CD4-positive, alpha-beta T cell treated with Interleukin-10 for 1 hour (primary cell): ENCODE results near the gene FPR2.
"Not testable (repeated sequence)": the region's sequence is repeated elsewhere in the genome, so short reads cannot be mapped to it uniquely, and the experiment has no call there.

Source experiments
- DNase-seq: peaks from one replicate; pipeline ENCODE4 v3.0.0-alpha.2; 2020

The FPR2 gene

GRCh38 chr19:51760697-51761356 lies at the start of gene FPR2:
TSS of gene FPR2 (plus strand) at chr19:51761180. CDS start at chr19:51768659, 7,479 bp downstream.
- no peak for DNase-seq

GRCh38 chr19:51711702-51712101 lies 49.3 kb upstream of the FPR2 start:
- DNase-seq, result no peak

- DNase-seq, result no peak
Measured at GRCh38 chr19:51712461-51713081, 48.4 kb upstream of the FPR2 start.

- no peak for DNase-seq
Measured at GRCh38 chr19:51713319-51714285, 47.4 kb upstream of the FPR2 start.

GRCh38 chr19:51714848-51715247 lies 46.1 kb upstream of the FPR2 start:
- no peak for DNase-seq

- no peak for DNase-seq
Measured at GRCh38 chr19:51715850-51716249, 45.1 kb upstream of the FPR2 start.

- no peak for DNase-seq
Measured at GRCh38 chr19:51716925-51717324, 44.1 kb upstream of the FPR2 start.

GRCh38 chr19:51719251-51719988 lies 41.6 kb upstream of the FPR2 start:
- no peak for DNase-seq

- no peak for DNase-seq
Measured at GRCh38 chr19:51721905-51722304, 39.1 kb upstream of the FPR2 start.

- no peak for DNase-seq
Measured at GRCh38 chr19:51722492-51722891, 38.5 kb upstream of the FPR2 start.

- DNase-seq, result no peak
Measured at GRCh38 chr19:51724543-51724942, 36.4 kb upstream of the FPR2 start.

GRCh38 chr19:51726049-51726448 lies 34.9 kb upstream of the FPR2 start:
- no peak for DNase-seq

GRCh38 chr19:51727349-51727880 lies 33.6 kb upstream of the FPR2 start:
- no peak for DNase-seq

GRCh38 chr19:51729781-51730180 lies 31.2 kb upstream of the FPR2 start:
- DNase-seq, result no peak

- DNase-seq, result no peak
Measured at GRCh38 chr19:51733742-51734522, 27.0 kb upstream of the FPR2 start.

- peak; percentile 9 for DNase-seq
Measured at GRCh38 chr19:51735759-51736449, 25.1 kb upstream of the FPR2 start.

- no peak for DNase-seq
Measured at GRCh38 chr19:51737389-51737788, 23.6 kb upstream of the FPR2 start.

GRCh38 chr19:51737924-51738323 lies 23.1 kb upstream of the FPR2 start:
- DNase-seq, result no peak

GRCh38 chr19:51738523-51738922 lies 22.5 kb upstream of the FPR2 start:
- not testable (repeated sequence) for DNase-seq

- DNase-seq, result no peak
Measured at GRCh38 chr19:51739466-51740213, 21.3 kb upstream of the FPR2 start.
